ENCODE results near the gene IL20RA. TPM values are rescaled to one million over a fixed set of nuclear protein-coding genes. Genes with fewer than 3 reads are reported as not detected.

IL20RA gene
- total RNA-seq, 1 donor from 2014 or later: 9.1 TPM

DNA sequence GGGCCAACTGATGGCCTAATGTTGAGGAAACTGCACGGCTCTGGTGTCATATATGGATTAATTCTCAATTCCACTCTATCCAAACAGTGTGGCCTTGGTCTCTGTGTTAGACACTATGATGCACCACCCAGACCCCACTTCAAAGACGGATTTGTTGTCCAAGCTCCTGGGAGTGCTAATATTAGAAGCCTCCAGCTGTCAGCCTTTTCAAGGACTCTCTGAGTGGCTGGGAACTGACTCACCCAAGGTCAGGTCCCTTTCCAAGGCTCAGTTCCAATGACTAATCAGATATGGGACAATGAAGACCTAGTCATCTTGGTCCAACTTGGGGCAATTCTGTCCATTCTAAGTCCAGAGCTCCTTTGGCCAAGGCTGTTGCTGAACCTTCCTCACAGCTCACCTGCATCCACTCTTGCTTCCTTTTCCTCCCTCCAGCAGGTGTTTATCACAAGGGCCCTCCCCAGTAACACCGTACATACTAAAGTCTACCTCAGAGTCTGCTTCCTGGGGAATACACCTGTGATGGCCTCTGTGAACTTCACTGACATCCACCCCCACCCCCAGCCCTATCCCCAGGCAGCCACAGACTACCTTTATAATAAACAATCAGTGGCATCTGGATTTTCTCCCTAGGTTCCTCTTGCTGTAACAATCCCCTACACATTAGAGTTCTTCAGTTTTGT is 7.2 kb upstream of the IL20RA start:
- ATAC-seq (ENCODE audit: poor library complexity) (peak; percentile 80), DNase-seq (no peak)
- intact Hi-C loops (cut with DNase I): no loop called here

DNA sequence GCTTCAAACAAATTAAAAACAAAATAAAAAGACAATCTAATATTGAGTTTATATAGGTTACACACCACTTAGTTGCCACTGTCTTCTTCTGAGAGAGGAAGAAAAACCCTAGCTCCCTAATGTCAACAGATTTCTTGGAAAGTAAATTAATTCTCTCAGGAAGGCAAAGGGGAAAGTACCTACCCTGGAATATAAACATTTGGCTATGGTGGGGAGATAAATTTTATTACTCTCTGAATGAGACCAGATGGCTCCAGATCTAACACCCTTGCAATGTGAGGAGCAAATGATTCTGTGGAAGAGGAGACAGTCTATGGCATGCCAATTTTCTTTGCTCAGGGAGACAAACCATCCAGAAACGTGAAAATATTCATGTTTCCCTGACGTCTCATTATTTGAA is 4.3 kb upstream of the IL20RA start:
- intact Hi-C loops (cut with DNase I): no loop called here
- ATAC-seq (ENCODE audit: poor library complexity) (no peak), DNase-seq (no peak)

DNA sequence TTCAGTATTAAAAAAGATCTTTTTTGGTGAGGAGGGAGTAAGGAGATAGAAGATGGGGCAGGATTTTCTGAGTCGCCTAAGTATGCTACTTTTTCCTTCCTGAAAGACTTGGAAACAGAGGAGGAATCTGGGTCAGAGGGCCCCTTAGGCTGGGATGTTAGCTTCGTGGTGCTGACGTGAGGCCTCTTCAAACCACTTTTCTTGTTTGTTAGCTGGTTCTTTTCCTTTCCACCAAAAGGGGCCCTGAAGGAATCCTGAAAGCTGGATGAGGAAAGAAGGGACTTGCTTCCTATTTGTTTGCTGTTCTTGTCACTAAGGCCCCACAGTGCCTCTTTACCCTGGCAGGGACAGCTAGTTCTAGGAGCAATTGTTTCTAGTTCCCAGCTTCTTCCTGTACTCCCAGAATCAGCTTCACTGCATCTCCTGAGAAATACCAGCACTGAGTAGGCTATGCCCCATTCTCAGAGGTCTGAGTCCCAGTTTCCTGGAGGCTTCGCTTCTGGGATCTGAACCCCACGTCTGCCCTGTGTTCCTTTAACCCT is 2.2 kb upstream of the IL20RA start:
- no peak for ATAC-seq (ENCODE audit: poor library complexity)
- DNase-seq: no peak
- intact Hi-C loops (cut with DNase I): no loop called here

DNA sequence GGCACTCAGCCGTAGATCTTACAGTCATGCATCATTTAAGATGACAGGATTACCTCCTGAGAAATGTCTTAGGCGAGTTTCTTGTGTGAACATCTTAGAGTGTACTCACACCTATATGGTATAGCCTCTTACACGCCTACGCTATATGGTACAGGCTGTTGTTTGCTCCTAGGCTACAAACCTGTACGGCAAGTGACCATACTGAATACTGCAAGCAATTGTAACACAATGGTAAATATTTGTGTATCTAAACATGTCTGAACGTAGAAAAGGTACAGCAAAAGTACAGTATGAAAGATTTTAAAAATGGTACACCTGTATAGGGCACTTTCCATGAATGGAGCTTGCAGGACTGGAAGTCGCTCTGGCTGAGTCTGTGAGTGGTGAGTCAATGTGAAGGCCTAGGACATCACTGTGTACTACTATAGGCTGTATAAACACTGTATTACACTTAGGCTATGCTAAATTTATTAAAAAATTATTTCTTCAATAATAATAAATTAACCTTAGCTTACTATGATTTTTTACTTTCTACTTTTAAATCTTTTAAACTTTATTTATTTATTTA is 541 bp upstream of the IL20RA start:
- DNase-seq: no peak
- intact Hi-C loops (cut with DNase I): no loop called here

DNA sequence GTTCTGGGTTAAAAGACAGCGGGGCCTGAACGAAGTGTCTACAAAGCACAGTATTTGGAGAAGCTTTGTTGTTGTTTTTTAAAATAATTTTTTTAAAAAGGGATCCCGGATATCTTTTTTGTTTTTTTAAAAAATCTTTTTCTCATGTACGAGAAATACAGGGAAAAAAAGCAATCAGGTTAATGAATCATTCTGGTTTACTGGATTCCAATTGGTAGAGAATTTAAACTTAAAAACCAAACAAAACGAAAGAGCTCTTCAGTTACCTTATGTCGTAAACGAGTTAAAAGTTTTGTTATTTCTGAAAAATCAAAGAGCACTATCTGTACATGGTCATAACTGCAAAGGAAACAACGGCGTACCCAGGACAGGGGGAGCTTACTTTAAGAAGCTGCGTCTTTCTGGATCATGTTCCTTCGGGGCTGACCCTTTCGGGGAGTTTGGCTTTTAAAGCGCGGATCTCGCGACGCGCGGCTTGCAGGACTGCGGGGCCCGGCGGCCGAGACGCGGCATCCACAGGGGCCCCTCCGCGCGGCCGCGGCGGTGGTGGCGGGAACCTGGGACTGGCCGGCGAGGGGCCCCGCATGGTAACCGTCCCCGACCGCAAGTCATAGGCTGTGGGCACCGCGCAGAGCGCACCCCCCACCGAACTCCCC is 927 bp downstream of the IL20RA start:
- intact Hi-C loops (cut with DNase I): no loop called here
- DNase-seq: peak; percentile 61
- peak; percentile 77 for ATAC-seq (ENCODE audit: poor library complexity)

More for the DNA sequence above, 541 bp upstream of the IL20RA start:
- no peak for ATAC-seq (ENCODE audit: poor library complexity)

DNA sequence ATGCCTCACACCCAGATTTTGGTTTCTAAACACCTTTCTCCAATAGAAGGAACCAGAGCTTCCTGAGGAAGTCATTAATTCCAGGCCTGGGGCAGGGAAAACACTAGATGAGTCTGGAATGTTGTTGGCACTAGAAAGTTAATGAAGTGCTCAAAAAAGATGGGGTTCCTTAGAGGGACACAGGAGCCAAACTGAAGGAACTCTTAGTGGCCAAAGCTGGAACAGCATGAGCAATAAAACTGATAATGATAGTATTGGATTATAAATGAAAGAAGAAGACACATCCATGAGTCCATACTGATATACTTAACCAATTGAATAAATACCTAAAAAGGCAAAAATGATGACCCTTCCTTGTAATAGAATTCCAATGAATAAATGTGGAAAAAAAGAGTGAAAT is 4.4 kb downstream of the IL20RA start:
- no peak for DNase-seq
- intact Hi-C loops (cut with DNase I): no loop called here

DNA sequence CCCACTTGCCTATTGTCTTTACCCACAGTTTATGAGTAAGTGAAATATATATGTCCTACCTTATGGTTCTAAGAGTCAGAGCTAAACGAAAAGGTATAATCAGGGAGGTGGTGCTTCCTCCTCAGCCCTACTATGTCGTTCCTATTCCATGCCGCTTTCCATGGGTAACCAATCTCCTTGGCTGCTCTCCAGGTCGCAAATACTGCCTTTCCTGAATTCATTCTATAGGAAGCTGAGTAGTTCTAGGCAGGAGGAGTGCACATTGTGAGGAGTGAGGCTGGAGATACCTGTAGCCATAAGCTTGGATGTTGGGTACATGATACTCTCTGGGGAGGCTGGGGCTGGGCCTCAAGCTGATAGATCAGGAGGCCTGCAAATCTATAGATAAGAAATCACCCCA is 5.8 kb downstream of the IL20RA start:
- intact Hi-C loops (cut with DNase I): no loop called here
- no peak for DNase-seq
- ATAC-seq (ENCODE audit: poor library complexity): no peak

More for the DNA sequence above, 4.4 kb downstream of the IL20RA start:
- ATAC-seq (ENCODE audit: poor library complexity): no peak

DNA sequence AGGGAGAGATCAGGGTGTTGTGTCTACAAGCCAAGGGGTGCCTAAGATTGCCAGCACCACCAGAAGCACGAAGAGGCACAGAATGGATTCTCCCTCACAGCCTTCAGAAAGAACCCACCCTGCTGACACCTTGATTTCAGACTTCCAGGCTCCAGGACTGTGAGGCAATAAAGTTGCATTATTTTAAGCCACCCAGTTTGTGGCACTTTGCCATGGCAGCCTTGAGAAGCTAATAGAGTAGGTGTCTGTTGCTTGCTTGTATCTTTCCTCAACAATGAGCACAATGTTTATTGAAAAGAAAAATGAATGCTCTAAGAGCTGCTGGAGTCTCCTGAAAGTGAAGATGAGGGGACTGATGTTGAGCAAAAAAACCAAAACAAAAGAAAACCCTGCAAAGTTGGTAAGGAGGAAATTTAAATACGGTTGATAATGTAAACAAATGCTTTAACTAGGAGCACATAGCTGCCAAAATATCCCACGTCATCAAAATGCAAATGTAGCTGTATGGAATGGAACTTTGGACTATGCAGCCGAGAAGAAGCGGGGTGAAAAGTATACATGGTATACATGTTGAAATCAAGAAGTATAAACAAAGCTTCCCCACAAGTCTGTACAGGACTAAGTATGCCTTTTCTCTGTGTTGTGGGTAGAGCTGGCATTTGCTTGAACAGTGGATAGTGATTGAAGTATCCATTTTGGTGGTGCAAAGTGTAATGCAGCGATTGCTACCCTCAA is 8.0 kb downstream of the IL20RA start:
- ATAC-seq (ENCODE audit: poor library complexity) (no peak), DNase-seq (peak; percentile 40)
- intact Hi-C loops (cut with DNase I): no loop called here

DNA sequence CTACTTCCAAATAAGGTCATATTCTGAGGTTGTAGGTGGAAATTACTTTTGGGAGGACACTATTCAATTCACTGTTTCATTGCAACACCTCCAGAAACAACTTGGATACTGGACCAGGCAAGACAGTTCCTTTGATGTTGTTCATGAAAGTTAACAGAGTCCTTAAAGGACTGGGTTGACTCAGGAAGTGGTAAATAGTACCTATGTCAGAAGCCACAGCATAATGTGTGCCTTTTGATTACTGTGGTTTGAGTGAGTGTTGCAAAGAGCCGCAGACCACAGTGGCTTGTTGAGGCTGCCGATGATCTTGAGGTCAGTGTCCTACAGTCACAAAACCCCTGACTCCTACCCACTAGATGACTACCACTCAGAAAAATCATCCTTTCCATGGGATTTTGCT is 10.9 kb downstream of the IL20RA start:
- intact Hi-C loops (cut with DNase I): no loop called here
- DNase-seq: no peak
- ATAC-seq (ENCODE audit: poor library complexity): no peak

DNA sequence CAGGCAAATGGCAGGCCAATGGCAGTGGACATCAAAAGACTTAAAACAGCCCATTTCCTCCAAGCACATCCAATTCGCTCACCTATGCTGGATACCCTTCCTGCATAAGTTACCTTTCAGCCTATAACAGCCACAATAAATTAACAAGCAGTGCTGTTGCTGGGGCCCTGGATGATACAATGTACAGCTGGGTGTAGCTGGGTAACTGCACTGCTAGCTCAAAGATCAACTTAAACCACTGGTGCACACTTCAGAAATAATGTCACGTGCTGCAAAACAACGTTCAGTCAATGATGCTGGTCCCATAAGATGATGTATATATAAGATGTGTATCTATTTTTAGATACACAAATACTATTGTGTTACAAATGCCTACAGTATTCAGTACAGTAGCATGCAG is 13.6 kb downstream of the IL20RA start:
- intact Hi-C loops (cut with DNase I): no loop called here
- ATAC-seq (ENCODE audit: poor library complexity) (no peak), DNase-seq (no peak)

DNA sequence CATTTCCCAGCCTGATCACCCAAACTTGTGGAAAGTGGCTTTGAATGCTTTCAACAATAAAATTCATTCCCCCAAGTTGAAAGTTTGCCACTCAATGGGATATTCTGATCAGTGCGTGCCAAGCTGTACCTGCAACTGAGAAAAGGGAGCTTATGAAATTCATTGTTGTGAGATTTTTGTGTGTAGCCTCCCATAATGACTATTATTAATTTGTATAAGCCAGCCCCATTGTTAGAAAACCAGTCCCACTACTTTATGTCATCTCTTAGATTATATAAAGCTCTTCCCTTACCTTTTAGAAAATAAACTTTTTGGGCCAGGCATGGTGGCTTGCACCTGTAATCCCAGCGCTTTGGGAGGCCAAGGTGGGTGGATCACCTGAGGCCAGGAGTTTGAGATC is 15.9 kb downstream of the IL20RA start:
- intact Hi-C loops (cut with DNase I): no loop called here

DNA sequence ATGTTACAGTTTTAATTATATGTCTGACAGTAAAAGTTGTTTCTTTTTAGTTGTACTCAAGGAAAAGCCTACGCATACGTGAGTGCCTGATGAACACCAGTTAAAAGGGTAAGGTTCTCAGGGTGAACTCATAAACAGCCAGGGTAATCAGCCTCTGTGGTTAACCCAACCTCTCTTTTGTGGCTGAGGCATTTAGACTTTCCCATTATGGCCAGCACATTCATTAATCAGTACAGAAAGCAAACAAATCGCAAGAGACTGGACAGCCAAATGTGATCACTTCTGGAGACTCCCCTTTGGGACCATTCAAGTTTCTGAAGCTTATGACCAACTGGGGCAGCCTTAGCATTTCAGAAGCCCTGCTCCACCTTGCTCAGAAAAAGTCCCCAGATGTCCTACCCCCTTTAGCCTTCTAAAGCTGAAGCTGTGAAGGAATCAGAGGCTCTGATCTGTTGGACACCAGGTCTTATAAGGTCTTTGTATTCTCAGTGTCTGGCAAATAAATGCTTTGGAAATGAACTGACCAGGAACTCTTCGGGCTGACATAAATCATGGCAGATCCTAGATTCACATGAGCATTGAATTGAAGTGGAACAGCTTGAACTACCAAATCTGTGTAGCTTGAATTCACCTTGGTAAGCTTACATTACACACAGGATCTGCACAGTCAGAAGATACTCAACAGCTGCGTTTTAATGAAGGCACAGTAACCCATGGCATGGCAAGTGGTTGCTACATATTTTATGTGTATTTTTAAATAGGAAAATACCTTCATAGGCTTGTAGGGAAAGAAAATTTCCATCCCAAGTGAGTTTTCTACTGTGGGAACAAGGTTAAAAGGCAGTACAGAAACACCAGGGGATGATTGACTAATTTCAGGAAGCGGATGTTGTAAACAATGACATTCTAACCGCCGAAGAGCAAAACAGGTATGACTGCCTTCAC is 18.7 kb downstream of the IL20RA start:
- no peak for ATAC-seq (ENCODE audit: poor library complexity)
- intact Hi-C loops (cut with DNase I): no loop called here
- no peak for DNase-seq

More for the DNA sequence above, 15.9 kb downstream of the IL20RA start:
- no peak for ATAC-seq (ENCODE audit: poor library complexity)
- no peak for DNase-seq

DNA sequence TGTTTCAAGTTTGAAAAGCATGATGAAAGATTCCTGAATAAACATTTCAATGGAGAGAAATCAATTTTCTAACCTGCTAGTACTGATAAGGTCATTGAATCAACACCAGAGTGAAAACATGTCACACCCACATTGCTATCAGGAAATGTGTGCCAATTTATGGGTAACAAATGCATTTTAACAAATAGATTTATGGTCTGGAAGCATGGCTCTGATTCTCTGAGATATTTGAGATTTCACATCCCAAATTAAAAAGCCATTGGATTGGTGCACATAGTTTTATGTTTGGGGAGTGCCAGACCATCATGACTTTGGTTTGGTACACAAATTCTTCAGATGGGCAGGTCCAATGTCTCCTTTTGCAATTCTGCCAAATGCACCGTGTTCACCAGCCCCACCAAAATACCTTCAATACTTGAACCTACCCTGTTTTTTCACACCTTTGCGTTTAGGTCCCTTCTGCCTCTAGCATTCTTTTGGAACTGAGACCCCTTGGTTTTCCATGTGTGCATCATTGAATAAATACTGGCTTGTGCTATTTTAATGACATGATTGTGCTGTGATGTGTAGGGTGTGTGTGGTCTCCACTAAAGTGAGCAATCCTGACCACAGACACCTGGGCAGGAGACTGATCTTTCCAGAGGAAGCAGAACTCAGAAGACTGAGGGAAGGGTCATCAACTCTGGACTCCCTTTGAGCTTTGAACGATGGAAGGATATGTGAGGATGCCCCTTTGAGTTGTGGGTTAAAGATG is 20.4 kb downstream of the IL20RA start:
- intact Hi-C loops (cut with DNase I): no loop called here
- no peak for ATAC-seq (ENCODE audit: poor library complexity)

DNA sequence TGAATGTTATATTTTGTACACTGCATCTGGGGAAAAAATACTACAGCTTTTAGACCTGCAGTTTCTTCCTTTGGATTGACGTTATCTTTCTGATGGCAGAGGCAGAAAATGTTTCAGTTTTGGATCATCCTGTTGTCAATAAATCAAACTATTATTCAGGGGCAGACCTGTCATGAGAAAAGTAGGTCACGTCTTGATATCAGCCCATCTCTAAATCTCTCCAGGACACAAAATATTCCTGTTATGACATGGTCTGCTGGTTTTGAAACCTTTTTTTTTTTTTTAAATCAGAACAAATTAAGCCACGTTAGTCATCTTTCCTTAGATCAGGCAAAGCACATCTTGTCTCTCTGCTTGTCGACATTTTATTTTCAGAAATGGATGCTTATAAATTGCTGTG is 24.0 kb downstream of the IL20RA start:
- intact Hi-C loops (cut with DNase I): no loop called here
- no peak for DNase-seq
- no peak for ATAC-seq (ENCODE audit: poor library complexity)

More for the DNA sequence above, 20.4 kb downstream of the IL20RA start:
- no peak for DNase-seq

DNA sequence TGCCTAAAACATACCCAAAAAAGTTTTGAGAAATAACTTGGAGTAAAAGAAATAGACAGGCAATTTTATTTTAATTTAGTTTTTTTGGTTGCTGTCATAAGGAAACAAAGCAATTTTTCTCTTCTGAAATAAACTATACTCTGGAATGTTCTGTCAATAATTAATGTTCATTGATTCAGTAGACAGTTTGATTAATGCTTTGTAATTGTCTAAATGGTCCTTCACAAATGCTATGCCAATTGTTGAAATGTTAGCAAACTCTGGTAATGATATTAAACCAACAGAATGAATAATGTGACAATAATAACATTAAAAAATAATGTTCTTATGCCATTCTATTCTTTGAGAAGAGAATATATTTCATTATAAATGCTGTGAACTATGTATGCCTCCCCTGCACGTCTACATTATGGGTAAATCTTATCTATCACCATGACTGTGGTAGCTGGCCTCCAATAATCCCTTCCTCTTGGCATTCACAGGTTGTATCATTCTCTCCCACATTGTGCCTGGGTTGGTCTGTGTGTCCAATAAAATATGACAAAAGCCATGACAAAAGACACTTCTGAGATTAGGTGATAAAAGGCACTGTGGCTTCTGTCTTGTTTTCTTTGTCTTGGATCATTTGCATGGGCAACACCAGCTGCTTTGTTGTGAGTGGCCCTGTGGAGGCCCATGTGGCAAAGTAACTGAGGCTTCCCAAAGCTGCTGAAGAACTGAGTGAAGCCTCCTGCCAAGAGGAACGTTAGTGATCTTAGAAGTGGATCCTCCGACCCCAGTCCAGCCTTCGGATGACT is 25.1 kb downstream of the IL20RA start:
- ATAC-seq (ENCODE audit: poor library complexity): no peak
- intact Hi-C loops (cut with DNase I): loop anchor here (10.0 kb wide), 1 partner anchor 175 kb away; no protein-coding TSS in a partner anchor
- DNase-seq: no peak

DNA sequence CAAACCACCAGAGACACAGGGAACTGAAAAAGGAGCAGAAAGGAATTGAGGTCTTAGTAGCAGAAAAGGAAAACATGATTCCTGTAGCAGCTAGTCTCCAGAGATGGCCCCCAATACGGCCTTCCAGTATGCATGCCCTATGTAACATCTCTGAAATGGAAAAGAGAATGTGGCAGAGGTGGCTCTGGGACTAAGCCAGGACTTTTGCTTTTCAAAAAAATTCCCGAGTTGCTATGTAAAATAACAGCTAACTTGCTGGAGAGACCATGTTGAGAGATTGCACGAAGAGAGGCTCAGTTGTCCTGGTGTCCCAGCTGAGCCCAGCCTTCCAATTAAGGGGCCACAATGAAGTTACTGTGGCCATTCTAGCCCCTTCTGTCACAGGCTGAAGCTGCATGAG is 27.7 kb downstream of the IL20RA start:
- DNase-seq (no peak), ATAC-seq (ENCODE audit: poor library complexity) (no peak)
- intact Hi-C loops (cut with DNase I): loop anchor here (10.0 kb wide), 1 partner anchor 172 kb away; no protein-coding TSS in a partner anchor

DNA sequence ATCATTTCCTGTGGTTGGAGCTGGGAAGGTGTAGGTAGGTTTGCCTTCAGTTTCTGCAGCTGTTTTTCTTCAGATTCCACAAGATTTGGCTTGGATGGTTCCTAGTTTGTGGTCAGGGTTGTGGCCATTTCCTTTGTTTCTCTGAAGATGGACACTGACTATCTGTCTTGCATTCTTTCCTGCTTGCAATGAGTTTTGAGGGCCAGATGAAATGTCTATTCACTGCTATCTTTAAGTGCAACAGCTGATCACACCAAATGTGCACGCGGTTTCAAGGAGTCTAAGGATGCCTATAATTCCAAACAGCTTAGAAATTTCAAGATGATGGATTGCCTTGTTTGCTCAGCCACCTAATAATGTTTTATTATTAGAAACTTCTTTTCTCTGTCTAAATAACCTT is 28.4 kb downstream of the IL20RA start:
- intact Hi-C loops (cut with DNase I): loop anchor here (10.0 kb wide), 1 partner anchor 172 kb away; no protein-coding TSS in a partner anchor

More for the DNA sequence above, 28.4 kb downstream of the IL20RA start:
- DNase-seq: no peak
- no peak for ATAC-seq (ENCODE audit: poor library complexity)

Data from Right ventricle myocardium superior (tissue), 1 donor.